Naive thymus-derived CD8-positive, alpha-beta T cell (primary cell): ENCODE measurements around the gene PGBD4. TPM values are rescaled to one million over a fixed set of nuclear protein-coding genes. Genes with fewer than 3 reads are reported as not detected.

Source experiments
- ATAC-seq, 2 donors: fragments of 150-1000 bp; cut with Tn5 transposase in 1 of 2; sonication (Bioruptor Pico), chemical (Tn5 transposase) in 1 of 2; 1 replicate in 1 of 2; 2 replicates in 1 of 2; pipeline ENCODE4 v1.10.0; 2021; ENCODE audit warnings: mild to moderate bottlenecking in 2 of 2, moderate library complexity in 2 of 2
- POLR2A ChIA-PET: fragments of 350-600 bp; sonication (Branson Sonifier 250); formaldehyde crosslinking; loops from one replicate; lab custom pipeline; 2021; ENCODE audit warnings: antibody characterized with exemption; lab: Charles Lee
- DNase-seq, 10 donors: peaks; one replicate each; pipeline versions ENCODE4 v3.0.0 to v3.0.0-alpha.2; 2020 to 2022
- H3K27ac Mint-ChIP-seq, 10 donors: one replicate each; pipeline ENCODE4 v1.8.0; 2020 to 2022; ENCODE audit warnings: mild to moderate bottlenecking in 10 of 10, mixed read lengths in 10 of 10, moderate library complexity in 4 of 10, inconsistent platforms in 1 of 10
- H3K27me3 Mint-ChIP-seq, 5 donors: one replicate each; pipeline ENCODE4 v1.8.0; 2021 to 2022; ENCODE audit warnings: mixed read lengths in 5 of 5
- H3K36me3 Mint-ChIP-seq, 3 donors: one replicate each; pipeline ENCODE4 v1.8.0; 2020 to 2022; ENCODE audit warnings: mixed read lengths in 3 of 3, mild to moderate bottlenecking in 2 of 3, inconsistent platforms in 1 of 3
- H3K4me1 Mint-ChIP-seq, 4 donors: one replicate each; pipeline ENCODE4 v1.8.0; 2021 to 2022; ENCODE audit warnings: mixed read lengths in 4 of 4
- H3K4me3 Mint-ChIP-seq, 10 donors: one replicate each; pipeline ENCODE4 v1.8.0; 2020 to 2022; ENCODE audit warnings: mild to moderate bottlenecking in 10 of 10, mixed read lengths in 10 of 10, moderate library complexity in 6 of 10, inconsistent platforms in 1 of 10
- H3K9me3 Mint-ChIP-seq, 9 donors: one replicate each; pipeline ENCODE4 v1.8.0; 2020 to 2022; ENCODE audit warnings: mixed read lengths in 9 of 9, mild to moderate bottlenecking in 3 of 9, inconsistent platforms in 1 of 9, moderate library complexity in 1 of 9
- polyA plus RNA-seq, 3 donors: library from polyadenylated mRNA; unstranded; fragments of 300-500 nt; fragmentation: Illumina TruSeq; gene quantifications; one replicate each; pipeline ENCODE4 v1.2.3, GENCODE V29; 2021
- total RNA-seq, 8 experiments: library from RNA in 2 of 8; stranded (reverse) in 2 of 8; gene quantifications; one replicate each; pipeline ENCODE4 v1.2.3 and lab custom pipeline; 2021 to 2026

Gene PGBD4
- total and polyA plus RNA-seq, 5 experiments from 2014 or later = 1.1 to 7.0 (median 1.9) TPM

DNA sequence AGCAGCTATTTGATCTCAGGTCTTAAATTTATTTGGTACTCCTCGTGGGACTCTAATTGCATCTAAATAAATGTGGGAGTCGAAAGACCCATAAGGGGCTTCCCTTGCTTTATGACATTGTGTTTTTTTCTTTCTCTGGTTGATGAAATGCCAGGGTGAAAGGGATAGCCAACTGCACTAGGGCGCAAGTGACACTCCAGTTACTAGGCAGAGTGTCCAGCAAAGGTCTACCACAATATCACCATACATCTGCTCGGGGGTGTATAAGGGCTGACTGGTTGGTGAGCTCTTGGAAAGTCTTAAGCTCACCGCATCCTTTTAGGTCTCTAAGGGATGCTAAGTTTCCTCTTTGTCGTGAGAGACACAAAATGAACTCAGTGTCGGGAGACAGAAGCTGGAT, 54.0 kb downstream of the PGBD4 start:
- H3K27me3 Mint-ChIP-seq = no peaks in the 10 kb centered on the region
- POLR2A ChIA-PET = no interaction called here
- ATAC-seq (no peak), DNase-seq (no peak)
- peaks cover 44 to 88% (median 78%) of the 10 kb centered on the region in 3 donors for H3K36me3 Mint-ChIP-seq
- H3K27ac Mint-ChIP-seq = no peak overlapping the region
- H3K4me1 Mint-ChIP-seq = peaks cover 0 to 7% (median 0%) of the 10 kb centered on the region in 4 donors
- peaks cover 5 to 45% (median 27%) of the 10 kb centered on the region in 9 donors for H3K9me3 Mint-ChIP-seq
- no peak overlapping the region for H3K4me3 Mint-ChIP-seq

Other genes with a start within 250 kb of the PGBD4 start
- not detected for gene CHRM5, start 133.6 kb upstream of the PGBD4 start, total RNA-seq
- gene CHRM5, start 133.6 kb upstream of the PGBD4 start, polyA plus RNA-seq = under 1 TPM in 1 of 3 donors, not detected in 2; 0.02 TPM
- gene AVEN, start 62.9 kb upstream of the PGBD4 start, total RNA-seq = 1 to 10 TPM; 8.4 to 9.6 TPM
- 1 to 10 TPM; 7.6 to 9.7 (median 8.8) TPM for gene AVEN, start 62.9 kb upstream of the PGBD4 start, polyA plus RNA-seq
- 10 to 100 TPM; 32.9 TPM for gene EMC7, start 221 bp upstream of the PGBD4 start, total RNA-seq
- 100 to 1,000 TPM in 1 of 3 donors, 10 to 100 TPM in 2; 88.0 to 116 (median 91.5) TPM for gene EMC7, start 221 bp upstream of the PGBD4 start, polyA plus RNA-seq
- 10 to 100 TPM; 33.8 to 38.8 TPM for gene KATNBL1, start 108.0 kb downstream of the PGBD4 start, total RNA-seq
- 10 to 100 TPM; 24.6 to 38.7 (median 34.3) TPM for gene KATNBL1, start 108.0 kb downstream of the PGBD4 start, polyA plus RNA-seq
- gene EMC4, start 122.9 kb downstream of the PGBD4 start, total RNA-seq = 10 to 100 TPM; 79.9 to 83.2 TPM
- gene EMC4, start 122.9 kb downstream of the PGBD4 start, polyA plus RNA-seq = 100 to 1,000 TPM; 171 to 182 (median 173) TPM
- 100 to 1,000 TPM; 130 to 138 TPM for gene SLC12A6, start 235.7 kb downstream of the PGBD4 start, total RNA-seq
- 10 to 100 TPM in 1 of 3 donors, 1 to 10 TPM in 2; 4.0 to 13.3 (median 7.3) TPM for gene SLC12A6, start 235.7 kb downstream of the PGBD4 start, polyA plus RNA-seq
- 10 to 100 TPM; 61.7 to 64.4 TPM for gene NOP10, start 241.1 kb downstream of the PGBD4 start, total RNA-seq
- gene NOP10, start 241.1 kb downstream of the PGBD4 start, polyA plus RNA-seq = 100 to 1,000 TPM; 239 to 320 (median 257) TPM
- gene NUTM1, start 241.2 kb downstream of the PGBD4 start, total RNA-seq = not detected
- gene NUTM1, start 241.2 kb downstream of the PGBD4 start, polyA plus RNA-seq = not detected